Neuronal stem cell (in vitro differentiated cells): ENCODE measurements around the gene ZBTB20.
A peak's percentile ranks its signal among the peaks of the same experiment; 100 is the strongest.

Experiments
- DNase-seq: peaks from one replicate; pipeline ENCODE4 v3.0.0-alpha.2; 2013; ENCODE audit warnings: low spot score
- H2AFZ ChIP-seq: one replicate; pipeline ENCODE4 v1.6.1; 2013; ENCODE audit warnings: mild to moderate bottlenecking, low read length, inconsistent platforms
- H2AK5ac ChIP-seq: 2 replicates; pipeline ENCODE4 v1.6.1; 2013; ENCODE audit warnings: low read depth, mild to moderate bottlenecking, inconsistent platforms, low read length, moderate library complexity, mixed read lengths
- H2BK120ac ChIP-seq: 2 replicates; pipeline ENCODE4 v1.6.1; 2013; ENCODE audit warnings: low read depth, mild to moderate bottlenecking, inconsistent platforms, low read length, moderate library complexity, mixed read lengths
- H2BK12ac ChIP-seq: one replicate; pipeline ENCODE4 v1.6.1; 2013; ENCODE audit warnings: low read length, inconsistent platforms
- H2BK15ac ChIP-seq: 2 replicates; pipeline ENCODE4 v1.6.1; 2013; ENCODE audit warnings: mild to moderate bottlenecking, low read length, inconsistent platforms, mixed read lengths
- H2BK5ac ChIP-seq: one replicate; pipeline ENCODE4 v1.6.1; 2013; ENCODE audit warnings: inconsistent platforms, mild to moderate bottlenecking, low read length, moderate library complexity
- H3K14ac ChIP-seq: one replicate; pipeline ENCODE4 v1.6.1; 2013; ENCODE audit warnings: low read length, inconsistent platforms
- H3K18ac ChIP-seq: 2 replicates; pipeline ENCODE4 v1.6.1; 2013; ENCODE audit warnings: low read length, inconsistent platforms
- H3K23ac ChIP-seq: 2 replicates; pipeline ENCODE4 v1.6.1; 2013; ENCODE audit warnings: low read depth, mild to moderate bottlenecking, mixed read lengths, low read length, inconsistent platforms; ENCODE audit not compliant: poor library complexity
- H3K27ac ChIP-seq: replicated peaks from 3 replicates; pipeline ENCODE4 v1.5.1; 2013; ENCODE audit warnings: low read length, inconsistent platforms
- H3K27me3 ChIP-seq, 3 experiments: 2 replicates each; pipeline ENCODE4 v1.6.1; 2013; ENCODE audit warnings: low read length in 3 of 3, mild to moderate bottlenecking in 2 of 3, inconsistent platforms in 1 of 3, low read depth in 1 of 3, mixed read lengths in 1 of 3, moderate library complexity in 1 of 3; ENCODE audit not compliant: control insufficient read depth in 3 of 3, insufficient read depth in 3 of 3
- H3K36me3 ChIP-seq, 2 donors: replicated peaks in 1 of 2; 2 replicates each; pipeline ENCODE4 v1.6.1; 2013; ENCODE audit warnings: low read length in 2 of 2; ENCODE audit not compliant: control insufficient read depth in 2 of 2, insufficient read depth in 2 of 2
- H3K4ac ChIP-seq: 2 replicates; pipeline ENCODE4 v1.6.1; 2013; ENCODE audit warnings: inconsistent platforms, mild to moderate bottlenecking, low read length, moderate library complexity
- H3K4me1 ChIP-seq, 2 donors: 1 replicate in 1 of 2; 2 replicates in 1 of 2; pipeline ENCODE4 v1.6.1; 2013; ENCODE audit warnings: low read length in 2 of 2, low read depth in 1 of 2; ENCODE audit not compliant: control insufficient read depth in 2 of 2, insufficient read depth in 1 of 2
- H3K4me2 ChIP-seq: one replicate; pipeline ENCODE4 v1.6.1; 2013; ENCODE audit warnings: mild to moderate bottlenecking, low read length, inconsistent platforms; ENCODE audit not compliant: insufficient read depth, poor library complexity, severe bottlenecking
- H3K4me3 ChIP-seq, 2 donors: 2 replicates each; pipeline ENCODE4 v1.5.1; 2013; ENCODE audit warnings: low read length in 2 of 2, mild to moderate bottlenecking in 2 of 2, inconsistent platforms in 1 of 2, moderate library complexity in 1 of 2
- H3K79me1 ChIP-seq: one replicate; pipeline ENCODE4 v1.6.1; 2013; ENCODE audit warnings: low read depth, mild to moderate bottlenecking, inconsistent platforms, low read length, moderate library complexity
- H3K9ac ChIP-seq: one replicate; pipeline ENCODE4 v1.6.1; 2013; ENCODE audit warnings: mild to moderate bottlenecking, low read depth, low read length, inconsistent platforms; ENCODE audit not compliant: poor library complexity
- H3K9me3 ChIP-seq, 2 donors: replicated peaks in 1 of 2; 2 replicates each; pipeline versions ENCODE3 to v1.6.1; 2013; ENCODE audit warnings: low read length in 2 of 2, mild to moderate bottlenecking in 2 of 2, inconsistent platforms in 1 of 2, low read depth in 1 of 2, mixed read lengths in 1 of 2, moderate library complexity in 1 of 2; ENCODE audit not compliant: control insufficient read depth in 2 of 2, insufficient read depth in 1 of 2
- H4K8ac ChIP-seq: one replicate; pipeline ENCODE4 v1.6.1; 2013; ENCODE audit warnings: low read depth, mild to moderate bottlenecking, inconsistent platforms, low read length, moderate library complexity
- H4K91ac ChIP-seq: one replicate; pipeline ENCODE4 v1.6.1; 2013; ENCODE audit warnings: low read length, low read depth, mild to moderate bottlenecking, inconsistent platforms; ENCODE audit not compliant: poor library complexity
- WGBS, 2 donors: extraction: QIAGEN DNeasy Blood & Tissue Kit; methylation state at CpG; one replicate each; pipeline ENCODE4 v1.1.7; 2013; ENCODE audit warnings: missing lambda C conversion rate in 2 of 2, mixed read lengths in 1 of 2; ENCODE audit not compliant: insufficient read length in 2 of 2, insufficient replicate concordance in 1 of 2; ENCODE audit errors: extremely low coverage in 2 of 2; 5-methylcytosine and 5-hydroxymethylcytosine counted together

ZBTB20 gene

DNA sequence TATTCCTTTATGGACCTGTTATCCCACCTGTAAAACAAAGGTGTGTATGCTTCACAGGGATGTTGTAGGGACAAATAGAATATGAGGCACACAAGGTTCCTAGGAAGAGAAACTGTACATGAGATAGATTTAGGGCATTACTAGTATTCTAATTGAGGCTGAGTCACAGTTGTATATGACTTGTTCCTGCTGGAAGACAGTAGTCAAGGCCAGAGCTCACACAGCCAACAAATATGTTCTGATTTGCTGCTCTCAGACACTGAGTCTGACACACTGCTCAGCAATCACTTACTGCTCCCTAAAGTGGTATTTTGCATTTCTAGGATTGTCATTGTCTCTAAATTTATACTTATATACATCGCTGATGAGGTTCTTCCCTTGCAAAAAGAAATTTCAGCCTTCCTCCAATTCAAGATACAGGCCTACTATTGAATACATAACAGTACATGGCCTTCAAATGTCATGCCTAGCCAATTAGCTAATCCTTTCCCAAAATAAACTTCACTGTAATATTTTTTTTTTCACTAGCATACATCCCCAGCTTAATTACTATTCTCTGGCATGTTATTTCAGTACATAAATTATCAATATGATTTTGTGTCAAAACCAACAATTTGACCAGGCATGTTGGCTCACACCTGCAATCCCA lies 783.4 kb downstream of the ZBTB20 start:
- H4K91ac ChIP-seq: no peak overlapping the region
- H3K9ac ChIP-seq: no peak overlapping the region
- H2BK15ac ChIP-seq: no peak overlapping the region
- H4K8ac ChIP-seq: no peak overlapping the region
- no peak overlapping the region for H2BK120ac ChIP-seq
- no peak overlapping the region for H3K4me3 ChIP-seq
- no peak overlapping the region for H3K27ac ChIP-seq
- H3K9me3 ChIP-seq: no peaks in the 10 kb centered on the region
- no peaks in the 10 kb centered on the region for H3K27me3 ChIP-seq
- WGBS, 2 donors: no CpG with 5 or more reads among the region's 1 CpG
- DNase-seq: no peak
- no peaks in the 10 kb centered on the region for H3K36me3 ChIP-seq
- H2AK5ac ChIP-seq: no peak overlapping the region
- H2BK5ac ChIP-seq: no peak overlapping the region
- no peaks in the 10 kb centered on the region for H3K79me1 ChIP-seq
- H2AFZ ChIP-seq: no peak overlapping the region
- H2BK12ac ChIP-seq: no peak overlapping the region
- no peak overlapping the region for H3K4me2 ChIP-seq
- no peak overlapping the region for H3K23ac ChIP-seq
- H3K4ac ChIP-seq: no peak overlapping the region
- no peak overlapping the region for H3K14ac ChIP-seq
- H3K18ac ChIP-seq: no peak overlapping the region
- H3K4me1 ChIP-seq: peaks cover 0 to 3% of the 10 kb centered on the region in 2 donors

DNA sequence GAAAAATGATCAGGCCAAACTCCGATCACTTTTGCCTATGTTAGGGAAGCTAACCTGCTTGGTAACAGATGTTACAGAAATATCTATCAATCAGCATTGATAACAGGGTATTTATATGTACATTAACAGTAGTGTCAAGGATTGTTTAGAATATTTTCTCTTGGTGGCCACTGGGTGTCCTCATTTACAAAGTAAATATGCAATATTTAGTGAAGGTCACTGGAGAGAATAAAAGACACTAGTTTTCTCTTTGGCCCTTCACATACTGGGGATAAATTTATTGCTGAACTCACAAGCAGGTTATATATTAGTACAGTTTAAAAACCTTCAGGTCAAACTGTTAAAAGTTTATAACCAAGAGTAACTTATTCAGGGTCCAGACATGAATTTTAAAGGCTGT lies 784.3 kb downstream of the ZBTB20 start:
- H3K18ac ChIP-seq: no peak overlapping the region
- no peak overlapping the region for H2BK5ac ChIP-seq
- no peak overlapping the region for H2AK5ac ChIP-seq
- H2BK12ac ChIP-seq: no peak overlapping the region
- H3K36me3 ChIP-seq: no peaks in the 10 kb centered on the region
- H4K8ac ChIP-seq: no peak overlapping the region
- H3K9me3 ChIP-seq: no peaks in the 10 kb centered on the region
- H3K9ac ChIP-seq: no peak overlapping the region
- H3K27me3 ChIP-seq: no peaks in the 10 kb centered on the region
- H3K23ac ChIP-seq: no peak overlapping the region
- no peak overlapping the region for H3K27ac ChIP-seq
- no peak overlapping the region for H3K4ac ChIP-seq
- H2BK120ac ChIP-seq: no peak overlapping the region
- H2AFZ ChIP-seq: no peak overlapping the region
- H4K91ac ChIP-seq: no peak overlapping the region
- no CpG with 5 or more reads among the region's 1 CpG for WGBS, 2 donors
- H3K4me3 ChIP-seq: no peak overlapping the region
- H2BK15ac ChIP-seq: no peak overlapping the region
- no peak overlapping the region for H3K4me2 ChIP-seq
- no peaks in the 10 kb centered on the region for H3K79me1 ChIP-seq
- DNase-seq: no peak
- H3K14ac ChIP-seq: no peak overlapping the region
- peaks cover 0 to 3% of the 10 kb centered on the region in 2 donors for H3K4me1 ChIP-seq

DNA sequence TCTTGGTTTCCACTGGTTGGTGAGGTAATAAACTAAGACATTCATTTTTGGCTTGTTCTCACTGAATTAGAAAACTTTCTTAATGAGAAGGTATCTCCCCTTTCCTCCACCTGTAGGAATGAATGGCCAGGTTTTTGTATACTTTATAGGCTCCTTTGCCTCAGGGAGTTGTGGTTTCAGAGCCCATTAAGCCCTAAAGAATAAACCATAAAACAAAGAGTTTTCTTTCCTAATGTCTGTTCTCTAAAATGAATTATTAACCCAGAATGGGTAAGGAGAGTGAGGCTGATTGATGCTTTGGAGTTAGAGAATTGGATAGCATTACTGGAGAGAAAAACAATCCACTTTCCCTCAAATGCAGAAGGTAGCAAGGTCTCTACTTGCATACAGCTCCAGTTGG lies 785.7 kb downstream of the ZBTB20 start:
- Histone ChIP-seq H3K79me1 (no peaks in the 10 kb centered on the region), H2BK120ac (no peak overlapping the region), H4K91ac (no peak overlapping the region), H2BK5ac (no peak overlapping the region), H3K14ac (no peak overlapping the region), H3K36me3 (no peaks in the 10 kb centered on the region), H3K4me1 (peaks cover 5 to 7% of the 10 kb centered on the region in 2 donors), H2AK5ac (no peak overlapping the region), H3K23ac (no peak overlapping the region), H2BK15ac (no peak overlapping the region), H3K4ac (no peak overlapping the region), H3K4me2 (no peak overlapping the region), H3K27ac (no peak overlapping the region), H3K18ac (no peak overlapping the region), H3K9me3 (no peaks in the 10 kb centered on the region), H2BK12ac (no peak overlapping the region), H2AFZ (no peak overlapping the region), H3K27me3 (no peaks in the 10 kb centered on the region), H3K4me3 (no peak overlapping the region), H3K9ac (no peak overlapping the region), H4K8ac (no peak overlapping the region)
- DNase-seq: no peak

DNA sequence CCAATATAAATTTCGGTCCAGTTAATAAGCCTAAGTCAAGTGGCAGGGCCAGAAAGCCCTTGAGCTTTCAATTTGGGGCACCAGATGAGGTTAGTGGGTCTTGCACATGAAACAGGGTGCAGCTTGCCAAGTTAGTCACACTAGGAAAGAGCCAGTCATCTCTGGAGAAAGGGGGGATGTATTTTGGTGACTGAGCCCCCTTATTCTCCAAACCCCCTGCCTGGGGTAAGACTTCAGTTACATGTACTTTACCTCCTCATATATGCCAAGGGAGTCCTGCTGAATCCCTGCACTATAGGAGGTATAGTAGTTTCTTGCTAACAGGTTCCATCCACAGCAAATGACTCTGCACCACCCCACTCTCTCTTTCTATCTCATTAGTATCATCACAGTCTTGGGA lies 790.6 kb downstream of the ZBTB20 start:
- H2BK15ac ChIP-seq: no peak overlapping the region
- H2BK12ac ChIP-seq: no peak overlapping the region
- peak overlapping the region; percentile 28 for H3K27ac ChIP-seq

More for the DNA sequence above, 790.6 kb downstream of the ZBTB20 start:
- H2AFZ ChIP-seq: peak overlapping the region; percentile 15
- no peaks in the 10 kb centered on the region for H3K27me3 ChIP-seq
- H3K4ac ChIP-seq: no peak overlapping the region
- H4K91ac ChIP-seq: no peak overlapping the region
- peaks cover 0 to 4% of the 10 kb centered on the region in 2 donors for H3K36me3 ChIP-seq
- no peak for DNase-seq
- no peak overlapping the region for H3K23ac ChIP-seq
- H3K9me3 ChIP-seq: peaks cover 0 to 2% of the 10 kb centered on the region in 2 donors
- peaks cover 9 to 17% of the 10 kb centered on the region in 2 donors for H3K4me1 ChIP-seq
- H4K8ac ChIP-seq: no peak overlapping the region
- no peak overlapping the region for H3K14ac ChIP-seq
- no peak overlapping the region for H3K4me3 ChIP-seq
- peak overlapping the region; percentile 11 for H2BK120ac ChIP-seq
- no peak overlapping the region for H3K18ac ChIP-seq
- no CpG with 5 or more reads among the region's 1 CpG for WGBS, 2 donors
- no peak overlapping the region for H2BK5ac ChIP-seq
- no peaks in the 10 kb centered on the region for H3K79me1 ChIP-seq
- no peak overlapping the region for H2AK5ac ChIP-seq
- H3K4me2 ChIP-seq: no peak overlapping the region
- no peak overlapping the region for H3K9ac ChIP-seq
